GM19193 (cell line): ENCODE data around the gene NSFL1C.

ENCODE experiments used
- POLR2A ChIP-seq: IDR thresholded peaks from 4 replicates; pipeline ENCODE4 v1.6.1; 2011; ENCODE audit not compliant: insufficient read depth, insufficient read length; ENCODE audit errors: extremely low read depth

Gene NSFL1C

DNA sequence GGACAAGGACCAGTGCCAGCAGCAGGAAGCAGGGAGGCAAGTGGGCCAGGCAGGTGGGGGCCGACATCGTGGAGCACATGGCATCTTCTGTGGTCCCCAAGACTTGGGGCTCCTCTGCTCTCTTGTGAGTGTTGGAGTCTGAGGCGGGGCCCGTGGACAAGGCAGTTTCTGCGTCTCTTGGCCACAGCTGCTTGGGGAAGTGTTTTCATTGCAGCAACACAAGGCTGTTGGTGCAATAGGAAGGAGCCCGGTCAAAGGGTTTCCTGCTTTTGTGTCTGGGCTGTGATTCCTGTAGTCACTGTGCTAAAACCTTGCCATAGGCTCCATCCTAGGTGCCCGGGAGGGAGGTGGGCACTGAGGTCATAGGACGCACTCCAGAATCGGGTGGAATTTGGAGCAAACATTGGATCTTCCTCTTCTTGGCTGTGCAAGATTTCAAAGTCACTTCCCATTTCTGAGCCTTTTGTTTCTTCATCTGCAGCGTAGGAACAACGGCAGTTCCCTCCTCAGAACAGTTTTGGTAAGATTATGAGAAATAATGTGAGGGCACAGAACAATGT lies 24.7 kb upstream of the NSFL1C start, which contains the start of gene SIRPB2:
Gene SIRPB2 (minus strand): TSS at position 140 of the 560 bp plus-strand sequence. CDS start 61 bp downstream, at position 79.
- TF ChIP-seq POLR2A = no peak

DNA sequence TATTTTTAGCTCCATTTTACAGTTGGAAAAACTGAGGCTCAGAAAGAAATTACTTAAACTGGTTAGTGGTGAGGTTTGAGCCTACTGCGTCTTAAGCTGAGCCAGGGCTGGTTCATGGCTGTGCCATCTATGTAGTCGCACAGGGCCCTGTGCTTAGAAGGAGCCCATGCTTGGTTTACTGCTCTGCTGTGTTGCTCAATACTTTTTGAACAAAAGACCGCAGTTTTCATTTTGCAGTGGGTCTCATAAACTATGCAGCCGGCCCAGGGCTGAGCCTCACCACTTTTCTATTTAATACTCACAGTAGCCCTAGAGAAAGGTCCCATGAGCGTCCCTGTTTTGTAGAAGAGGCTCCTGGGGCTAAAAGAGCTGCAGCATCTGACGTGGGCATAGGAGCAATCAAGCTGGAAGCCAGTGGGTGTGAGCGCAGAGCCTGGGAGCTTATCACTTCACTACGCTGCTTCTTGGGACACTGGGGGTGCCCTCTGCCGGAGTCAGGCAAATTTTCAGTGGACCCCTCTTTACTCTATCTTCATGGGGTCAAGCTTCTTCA lies 24.1 kb upstream of the NSFL1C start:
- no peak for TF ChIP-seq POLR2A

DNA sequence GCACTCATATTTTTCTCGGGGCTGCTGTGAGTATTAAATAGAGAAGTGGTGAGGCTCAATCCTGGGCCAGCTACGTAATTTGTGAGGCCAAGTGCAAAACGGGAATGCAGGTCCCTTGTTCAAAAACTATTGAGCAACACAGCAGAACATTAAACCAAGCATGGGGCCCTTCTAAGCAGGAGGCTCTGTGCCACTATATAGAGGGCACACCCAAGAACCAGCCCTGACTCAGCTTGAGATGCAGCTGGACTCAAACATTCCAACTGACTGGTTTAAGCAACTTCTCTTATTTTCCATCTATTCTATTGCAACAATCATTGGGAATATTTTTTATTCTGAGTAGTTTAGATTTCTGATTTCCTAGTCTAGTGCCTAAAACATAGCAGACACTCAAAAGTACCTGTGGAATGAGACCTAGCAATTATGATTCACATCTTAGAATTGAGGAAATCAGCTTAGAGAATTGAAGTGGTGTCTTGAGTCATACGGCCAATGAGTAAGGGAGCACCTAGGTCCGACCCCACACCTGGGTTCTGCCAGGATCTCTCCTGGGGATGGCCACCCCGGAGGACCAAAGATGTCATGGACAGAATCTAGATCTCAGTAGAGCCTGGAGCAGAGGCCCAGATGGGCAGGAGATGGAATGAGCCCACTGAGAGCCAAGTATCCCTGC lies 23.3 kb upstream of the NSFL1C start:
- no peak for TF ChIP-seq POLR2A

DNA sequence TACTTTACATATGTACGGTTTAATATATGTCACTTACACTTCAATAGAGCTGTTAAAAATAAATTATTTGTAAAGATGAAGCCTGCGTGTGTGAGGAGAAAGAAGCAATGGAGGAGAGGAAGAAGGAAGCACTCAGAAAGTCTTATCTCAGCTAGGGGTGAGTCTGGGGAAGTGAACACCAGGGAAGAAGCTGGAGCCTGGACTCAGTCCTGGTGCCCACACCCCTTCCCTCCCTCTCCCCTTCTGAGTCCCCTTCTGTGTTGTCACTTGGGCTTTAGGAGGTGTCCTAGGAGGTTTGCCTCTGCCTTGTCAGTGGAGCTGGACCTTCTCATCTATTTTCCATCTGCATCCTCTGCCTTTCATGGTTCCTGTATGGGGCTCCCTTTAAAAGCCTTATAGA lies 22.7 kb upstream of the NSFL1C start:
- no peak for TF ChIP-seq POLR2A

DNA sequence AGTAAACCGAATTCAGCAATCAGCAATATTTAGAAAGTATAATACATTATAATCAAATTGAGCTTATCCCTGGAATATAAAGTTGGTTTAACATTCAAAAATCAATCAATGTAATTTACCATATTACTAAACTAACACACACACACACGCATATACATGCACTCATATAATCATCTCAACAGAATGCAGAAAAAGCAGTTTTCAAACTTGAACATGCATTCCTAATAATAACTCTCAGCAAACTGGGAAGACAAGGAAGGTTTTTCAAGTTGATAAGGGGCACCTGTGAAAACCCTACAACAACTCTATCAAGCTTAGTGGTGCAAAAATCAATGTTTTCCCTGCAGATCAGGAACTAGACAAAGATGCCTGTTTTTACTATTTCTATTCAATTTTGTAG lies 19.9 kb upstream of the NSFL1C start:
- TF ChIP-seq POLR2A = no peak

DNA sequence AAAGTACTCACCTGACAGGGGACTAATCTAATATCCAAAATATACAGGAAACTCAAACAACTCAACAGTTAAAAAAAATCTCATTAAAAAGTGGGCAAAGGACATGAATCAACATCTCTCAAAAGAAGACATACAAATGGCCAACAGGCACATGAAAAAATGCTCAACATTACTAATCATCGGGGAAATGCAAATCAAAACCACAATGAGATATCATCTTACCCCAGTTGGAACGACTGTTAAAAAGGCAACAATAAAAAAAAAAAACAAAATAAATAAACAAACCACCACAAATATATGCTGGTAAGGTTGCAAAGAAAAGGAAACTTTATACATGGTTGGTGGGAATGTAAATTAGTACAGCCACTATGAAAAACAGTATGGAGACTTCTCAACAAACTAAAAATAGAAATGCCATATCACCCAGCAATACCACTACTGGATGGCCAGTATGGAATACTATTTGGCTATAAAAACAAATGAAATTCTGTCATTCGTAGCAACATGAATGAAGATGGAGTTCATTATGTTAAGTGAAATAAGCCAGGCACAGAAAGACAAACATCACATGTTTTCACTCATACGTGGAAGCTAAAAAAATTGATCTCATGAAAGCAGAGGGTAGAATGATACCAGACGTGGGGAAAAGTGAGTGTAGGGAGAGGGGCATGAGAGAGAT lies 17.9 kb upstream of the NSFL1C start:
- TF ChIP-seq POLR2A = no peak

DNA sequence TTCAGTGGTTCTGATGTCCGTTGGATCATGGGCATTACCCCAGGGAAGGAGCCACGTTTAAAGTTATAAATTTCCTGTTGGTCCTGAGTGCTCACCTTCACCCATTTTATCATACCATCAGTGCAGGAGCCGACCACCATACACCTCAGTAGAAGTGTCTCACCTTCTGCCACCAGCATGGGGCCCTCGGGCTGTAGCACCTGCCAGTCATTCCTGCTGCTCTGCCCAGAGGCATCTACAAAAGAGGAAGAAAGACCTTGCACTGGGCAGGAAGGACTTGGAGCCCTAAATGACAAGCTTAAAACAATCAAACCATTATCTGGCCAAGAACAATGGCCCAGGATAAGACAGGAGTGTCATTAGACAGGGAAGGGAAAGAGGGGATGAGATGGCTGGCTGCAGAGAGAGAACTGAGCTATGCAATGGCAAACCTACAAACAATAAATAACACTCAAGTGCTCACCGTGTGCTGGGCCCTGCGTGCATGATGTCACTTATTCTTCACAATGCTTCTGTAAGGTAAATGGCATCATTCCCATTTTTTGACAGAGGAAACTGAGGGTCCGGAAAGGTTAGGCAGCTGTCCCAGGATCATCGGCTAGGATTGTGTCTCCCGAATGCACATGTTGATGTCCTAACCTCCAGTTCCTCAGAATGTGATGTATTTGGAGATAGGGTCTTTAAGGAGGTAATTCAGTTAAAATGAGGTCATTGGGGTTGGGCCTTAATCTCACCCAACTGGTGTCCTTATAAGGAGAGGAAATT lies 13.4 kb upstream of the NSFL1C start:
- no peak for TF ChIP-seq POLR2A

DNA sequence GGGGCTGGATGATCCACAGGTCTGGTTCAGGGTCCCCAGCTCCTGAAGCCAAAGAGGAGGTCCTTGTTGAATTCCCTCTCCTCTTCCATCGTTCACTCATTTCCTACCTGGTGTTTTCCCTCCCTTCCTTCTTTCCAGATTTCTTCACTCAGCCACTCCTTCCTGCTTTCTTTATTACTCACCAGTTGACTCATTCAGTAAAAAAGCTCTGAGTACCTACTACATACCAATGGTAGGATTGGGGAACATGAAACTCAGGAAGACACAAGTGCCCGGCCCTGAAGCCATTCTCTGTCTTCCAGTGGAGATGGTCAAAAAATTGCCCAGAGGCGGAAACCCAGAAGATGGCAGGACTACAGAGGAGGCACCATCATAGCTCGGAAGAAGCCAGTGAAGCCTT lies 11.9 kb upstream of the NSFL1C start:
- no peak for TF ChIP-seq POLR2A

DNA sequence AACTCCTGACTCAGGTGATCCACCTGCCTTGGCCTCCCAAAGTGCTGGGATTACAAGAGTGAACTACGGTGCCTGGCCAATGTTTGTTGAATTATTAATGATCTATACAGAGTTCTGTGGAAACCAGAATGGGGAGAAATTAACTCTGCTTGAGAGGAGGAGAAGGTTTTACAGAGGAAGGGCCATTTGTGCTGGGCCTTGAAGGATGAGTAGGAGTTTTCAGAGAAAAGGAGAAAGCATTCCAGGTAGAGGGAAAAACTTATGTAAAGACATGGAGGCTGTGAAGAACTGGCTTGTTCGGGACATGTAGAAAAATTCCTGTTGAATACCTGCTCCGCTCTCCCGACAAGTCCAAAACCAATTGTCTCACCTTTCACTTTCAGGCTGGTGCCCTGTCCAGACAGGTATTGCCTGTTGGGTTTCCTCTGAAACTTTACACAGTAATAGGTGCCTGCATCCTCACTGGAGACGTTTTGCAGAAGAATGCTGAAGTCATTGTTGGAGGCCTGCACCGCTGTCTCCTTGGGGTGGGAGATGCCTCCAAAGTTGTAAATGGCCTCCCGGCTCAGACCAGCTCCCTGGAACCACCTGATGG lies 11.3 kb upstream of the NSFL1C start:
- TF ChIP-seq POLR2A = no peak

DNA sequence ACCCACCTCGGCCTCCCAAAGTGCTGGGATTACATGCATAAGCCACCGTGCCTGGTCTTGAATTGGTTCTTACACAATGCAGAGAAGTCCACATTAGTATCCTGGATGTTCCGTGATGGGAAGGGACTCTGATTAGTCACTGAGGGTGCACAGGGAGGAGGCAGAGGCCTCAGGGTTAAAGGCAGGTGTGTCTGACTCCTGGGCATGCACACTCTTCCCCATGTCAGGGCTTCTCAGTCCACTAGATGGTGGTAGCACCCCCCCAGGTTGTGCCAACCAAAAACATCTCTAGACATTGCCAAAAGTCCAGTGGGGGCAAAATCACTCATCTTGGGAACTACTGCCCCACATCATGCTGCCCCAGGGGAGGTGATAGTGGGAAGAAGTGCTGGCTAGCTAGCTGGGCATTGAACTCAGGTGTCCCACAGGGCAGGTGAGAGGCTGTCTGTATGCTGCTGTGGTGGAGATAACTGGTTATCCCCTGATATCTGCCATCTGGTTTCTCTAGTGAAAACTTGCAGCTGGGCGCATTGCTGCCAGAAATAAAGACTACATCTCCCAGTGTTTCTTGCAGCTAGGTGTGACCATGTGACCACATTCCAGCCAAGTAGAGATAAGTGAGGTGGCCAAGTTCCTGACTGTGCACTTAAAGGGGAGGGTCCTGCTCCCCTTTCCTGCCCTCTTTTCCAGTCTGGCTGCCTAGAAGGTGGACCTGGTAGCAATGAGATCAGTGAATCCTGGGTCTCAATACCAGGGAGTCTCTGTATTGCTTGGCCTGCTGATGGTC lies 8.4 kb upstream of the NSFL1C start:
- no peak for TF ChIP-seq POLR2A

DNA sequence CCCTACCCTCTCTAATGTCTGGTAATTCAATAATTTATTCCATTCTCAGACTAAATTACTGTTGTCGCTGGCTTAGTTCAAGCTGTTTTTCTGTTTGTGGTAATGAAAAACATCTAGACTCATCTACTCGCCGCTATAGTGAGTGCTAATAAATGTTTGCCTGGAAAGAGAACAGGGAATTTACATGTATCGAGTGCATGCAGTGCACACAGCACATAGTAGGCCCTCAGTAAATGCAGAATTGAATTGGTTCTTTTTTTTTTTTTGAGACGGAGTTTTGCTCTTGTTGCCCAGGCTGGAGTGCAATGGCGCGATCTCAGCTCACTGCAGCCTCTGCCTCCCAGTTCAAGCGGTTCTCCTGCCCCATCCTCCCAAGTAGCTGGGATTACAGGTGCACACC lies 7.7 kb upstream of the NSFL1C start:
- no peak for TF ChIP-seq POLR2A

DNA sequence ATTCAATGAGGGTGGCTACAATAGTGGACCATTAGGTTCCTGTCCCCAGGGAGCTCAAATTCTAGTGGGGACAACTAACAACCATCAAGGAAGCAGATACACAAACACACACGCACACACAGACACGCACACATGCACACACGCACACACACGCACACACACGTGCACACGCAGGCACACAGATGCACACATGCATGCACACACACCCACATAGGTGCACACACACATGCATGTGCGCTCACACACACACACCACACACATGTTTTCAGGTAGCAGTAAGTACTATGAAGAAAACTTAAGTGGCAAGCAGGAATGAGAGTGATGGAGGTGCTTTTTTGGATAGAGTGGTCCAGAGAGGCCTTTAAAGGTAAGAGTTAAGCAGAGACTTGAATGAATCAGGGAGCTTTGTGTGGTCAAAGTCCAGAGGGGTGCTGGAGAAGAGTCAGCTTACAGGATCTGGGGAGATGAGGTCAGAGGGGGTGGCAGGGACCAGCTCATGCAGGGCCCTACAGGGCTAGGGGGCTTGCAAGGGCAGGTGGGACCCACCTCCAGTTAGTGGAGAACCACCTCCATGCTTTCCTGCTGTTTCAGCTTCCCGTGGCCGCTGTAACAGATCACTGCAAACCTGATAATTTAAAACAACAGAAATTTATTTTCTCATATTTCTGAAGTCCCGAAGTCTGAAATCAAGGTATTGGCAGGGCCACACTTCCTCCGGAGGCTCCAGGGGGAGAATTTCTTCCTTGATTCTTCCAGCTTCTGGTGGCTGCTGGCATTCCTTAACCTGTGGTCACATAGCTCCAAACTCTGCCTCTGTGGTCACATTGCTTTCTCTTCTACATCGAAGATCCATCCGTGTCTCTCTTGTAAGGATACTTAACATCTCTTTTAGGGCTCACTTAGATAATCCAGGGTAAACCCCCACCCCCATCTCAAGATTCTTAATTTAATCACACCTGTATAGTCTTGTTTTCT lies 6.9 kb upstream of the NSFL1C start:
- TF ChIP-seq POLR2A = no peak

DNA sequence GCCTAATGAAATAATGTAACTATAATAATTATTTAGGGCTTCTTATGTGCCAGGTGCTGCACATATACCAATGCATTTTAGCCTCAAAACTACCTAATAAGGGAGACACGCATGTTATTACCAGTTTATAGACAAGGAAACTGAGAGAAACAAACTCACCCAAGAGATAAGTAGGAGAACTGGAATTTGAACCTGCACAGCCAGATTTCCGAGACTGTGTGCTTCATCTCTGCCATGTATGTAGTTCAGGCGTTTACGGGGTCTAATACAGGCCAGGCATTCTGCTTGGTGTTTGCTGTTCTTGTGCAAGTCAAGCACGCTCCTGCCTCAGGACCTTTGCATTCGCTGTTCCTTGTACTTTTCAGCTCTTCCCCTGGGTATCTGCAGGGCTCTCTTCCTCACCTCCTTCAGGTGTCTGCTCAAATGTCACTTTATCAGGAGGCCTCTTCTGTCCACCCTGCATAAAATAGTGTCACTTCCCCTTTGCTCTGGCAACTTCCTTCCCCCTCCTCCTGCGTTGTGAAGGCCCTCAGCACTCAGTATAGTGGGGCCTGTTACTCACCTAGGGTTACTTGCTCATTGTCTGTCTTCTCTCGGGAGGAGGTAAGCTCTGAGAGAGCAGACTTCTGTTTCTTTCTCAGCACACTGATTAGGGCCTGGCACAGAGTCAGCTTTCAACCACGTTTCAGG lies 6.1 kb upstream of the NSFL1C start:
- no peak for TF ChIP-seq POLR2A

DNA sequence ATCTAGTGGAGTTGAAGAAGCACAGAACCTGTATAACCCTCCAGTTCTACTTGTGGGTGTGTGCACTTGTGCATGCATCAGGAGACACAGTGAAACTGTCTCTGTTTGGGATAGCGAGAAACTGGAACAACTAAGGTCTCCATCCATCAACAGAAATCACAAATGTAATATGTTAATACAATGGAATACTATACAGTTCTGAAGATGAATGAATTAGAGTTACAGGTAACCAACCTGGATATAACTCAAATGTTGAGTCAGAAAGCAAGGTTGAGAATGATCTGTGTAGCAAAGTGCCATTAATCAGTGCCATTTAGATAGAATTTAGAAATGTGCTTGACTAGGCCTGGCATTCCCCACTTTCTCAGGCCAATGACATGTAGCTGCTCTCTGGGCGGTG lies 4.6 kb upstream of the NSFL1C start:
- no peak for TF ChIP-seq POLR2A
